Measurements from ENCODE around the gene ZNF311.

ZNF311 gene

GRCh38 chr6:29005183-29005885, at the start of gene ZNF311:
Gene ZNF311 (minus strand): TSS chr6:29005315. CDS start chr6:29003954, 1,361 bp downstream.
- no peak for TF ChIP-seq ZFX (IDR thresholded peaks at IDR 0.05)
- TF ChIP-seq CTCF (conservative IDR thresholded peaks at IDR 0.05), result no peak
- H3K27ac ChIP-seq, result no peak within 1 kb of the TSS

GRCh38 chr6:29051680-29052079, 46.6 kb upstream of the ZNF311 start:
- TF ChIP-seq CTCF (conservative IDR thresholded peaks at IDR 0.05) (no peak), ZFX (IDR thresholded peaks at IDR 0.05) (no peak)
- H3K27ac ChIP-seq, result no peak overlapping the region

GRCh38 chr6:29045075-29045474, 40.0 kb upstream of the ZNF311 start, which contains the start of gene OR2W1:
Gene OR2W1 (minus strand): TSS chr6:29045175. CDS start chr6:29045175, 0 bp downstream.
- H3K27ac ChIP-seq, result no peak within 1 kb of the TSS
- no peak for TF ChIP-seq ZFX (IDR thresholded peaks at IDR 0.05)
- no peak for TF ChIP-seq CTCF (conservative IDR thresholded peaks at IDR 0.05)

GRCh38 chr6:29035951-29036350, 30.8 kb upstream of the ZNF311 start:
- no peak overlapping the region for H3K27ac ChIP-seq
- TF ChIP-seq CTCF (conservative IDR thresholded peaks at IDR 0.05) (no peak), ZFX (IDR thresholded peaks at IDR 0.05) (no peak)

- no peak overlapping the region for H3K27ac ChIP-seq
- TF ChIP-seq ZFX (IDR thresholded peaks at IDR 0.05) (no peak), CTCF (conservative IDR thresholded peaks at IDR 0.05) (no peak)
Measured at GRCh38 chr6:29028821-29029220, 23.7 kb upstream of the ZNF311 start.

- no peak for TF ChIP-seq ZFX (IDR thresholded peaks at IDR 0.05)
- no peak for TF ChIP-seq CTCF (conservative IDR thresholded peaks at IDR 0.05)
- H3K27ac ChIP-seq, result no peak overlapping the region
Measured at GRCh38 chr6:29025927-29026585, 20.9 kb upstream of the ZNF311 start.

GRCh38 chr6:29021434-29021833, 16.3 kb upstream of the ZNF311 start:
- TF ChIP-seq CTCF (conservative IDR thresholded peaks at IDR 0.05) (no peak), ZFX (IDR thresholded peaks at IDR 0.05) (no peak)

More at GRCh38 chr6:29021434-29021833, 16.3 kb upstream of the ZNF311 start:
- H3K27ac ChIP-seq, result no peak overlapping the region

Measured in C4-2B (cell line).